M059J (cell line): ENCODE results near the gene FAM217B. TPM values are rescaled to one million over a fixed set of nuclear protein-coding genes. Genes with fewer than 3 reads are reported as not detected.

Source experiments
- DNase-seq: peaks from one replicate; pipeline ENCODE4 v3.0.0-alpha.2; 2012; ENCODE audit warnings: low read depth
- total RNA-seq: library from RNA; depleted of rRNA; stranded (reverse); fragments of >200 nt; shearing (Covaris generic); gene quantifications from 2 replicates; pipeline ENCODE4 v1.2.3, GENCODE V29; 2014; rRNA removed

The FAM217B gene
- total RNA-seq, 1 experiment from 2014 or later: 6.3 TPM

GRCh38 chr20:59972037-59972801, 32.0 kb downstream of the FAM217B start:
- no peak for DNase-seq

GRCh38 chr20:59976156-59976782, 36.1 kb downstream of the FAM217B start:
- DNase-seq: no peak

- DNase-seq: no peak
Observed at GRCh38 chr20:59977086-59977485, 36.9 kb downstream of the FAM217B start.

GRCh38 chr20:59983076-59983475, 42.9 kb downstream of the FAM217B start:
- DNase-seq: no peak

GRCh38 chr20:59984541-59984940, 44.4 kb downstream of the FAM217B start:
- no peak for DNase-seq

- DNase-seq: no peak
Observed at GRCh38 chr20:59985164-59985563, 45.0 kb downstream of the FAM217B start.

- DNase-seq: peak; percentile 21
Observed at GRCh38 chr20:59985864-59986263, 45.7 kb downstream of the FAM217B start.

- no peak for DNase-seq
Observed at GRCh38 chr20:59987135-59987534, 46.9 kb downstream of the FAM217B start.

- DNase-seq: peak; percentile 90
Observed at GRCh38 chr20:59988141-59988540, 48.0 kb downstream of the FAM217B start.

- peak; percentile 35 for DNase-seq
Observed at GRCh38 chr20:59992526-59993084, 52.4 kb downstream of the FAM217B start.

GRCh38 chr20:59993736-59994430, 53.7 kb downstream of the FAM217B start:
- no peak for DNase-seq

GRCh38 chr20:59994697-59995122, 54.5 kb downstream of the FAM217B start:
- peak; percentile 43 for DNase-seq

- DNase-seq: no peak
Observed at GRCh38 chr20:59996108-59996507, 55.9 kb downstream of the FAM217B start.

- no peak for DNase-seq
Observed at GRCh38 chr20:59997896-59998295, 57.7 kb downstream of the FAM217B start.

Other genes starting within 250 kb of the FAM217B start
- gene SYCP2, start 6.8 kb upstream of the FAM217B start, total RNA-seq: 0.79 and 1.2 TPM in 2 replicates
- gene PPP1R3D, start 84 bp upstream of the FAM217B start, total RNA-seq: 7.6 and 8.7 TPM in 2 replicates
- gene CDH26, start 18.0 kb downstream of the FAM217B start, total RNA-seq: 0.15 and 0.81 TPM in 2 replicates